Activated T-cell treated with anti-CD3 and anti-CD28 coated beads for 4 hours (primary cell): ENCODE data around the gene NUDT1.

ENCODE experiments used
- DNase-seq: peaks from one replicate; pipeline ENCODE4 v3.0.0-alpha.2; 2020

The NUDT1 gene

DNA sequence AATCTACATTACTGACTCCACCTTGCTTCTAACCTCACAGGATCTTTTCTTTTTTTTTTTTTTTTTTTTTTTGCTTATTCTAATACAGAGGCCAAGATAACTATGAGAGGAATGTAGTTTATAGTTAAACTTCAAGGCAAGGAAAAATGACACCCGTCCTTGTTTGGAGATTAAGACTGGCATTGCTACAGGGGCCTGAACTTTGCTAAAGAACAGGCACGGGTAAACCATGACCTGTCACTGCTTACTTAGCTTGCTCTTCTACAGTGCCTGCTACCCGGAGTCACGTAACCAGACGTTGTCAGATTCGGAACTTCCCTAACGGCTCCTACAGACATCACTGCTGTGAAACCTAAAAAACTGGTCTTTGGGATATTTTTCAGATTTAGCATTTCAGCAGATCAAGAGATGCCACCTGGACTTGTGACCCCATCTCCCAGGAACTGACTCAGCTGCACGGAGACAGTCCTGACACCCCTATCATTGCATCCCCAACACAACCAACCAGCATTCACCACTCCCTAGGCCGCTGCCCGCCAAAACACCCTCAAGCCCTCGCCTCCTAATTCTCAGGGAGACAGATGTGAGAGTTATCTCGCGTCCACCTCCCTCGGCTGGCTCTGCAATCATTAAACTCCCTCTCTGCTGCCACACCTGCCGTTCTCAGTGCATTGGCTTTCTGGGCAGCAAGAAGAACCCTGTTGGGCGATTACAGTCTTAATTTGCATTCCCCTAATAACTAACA lies 36.8 kb upstream of the NUDT1 start:
- no peak for DNase-seq

DNA sequence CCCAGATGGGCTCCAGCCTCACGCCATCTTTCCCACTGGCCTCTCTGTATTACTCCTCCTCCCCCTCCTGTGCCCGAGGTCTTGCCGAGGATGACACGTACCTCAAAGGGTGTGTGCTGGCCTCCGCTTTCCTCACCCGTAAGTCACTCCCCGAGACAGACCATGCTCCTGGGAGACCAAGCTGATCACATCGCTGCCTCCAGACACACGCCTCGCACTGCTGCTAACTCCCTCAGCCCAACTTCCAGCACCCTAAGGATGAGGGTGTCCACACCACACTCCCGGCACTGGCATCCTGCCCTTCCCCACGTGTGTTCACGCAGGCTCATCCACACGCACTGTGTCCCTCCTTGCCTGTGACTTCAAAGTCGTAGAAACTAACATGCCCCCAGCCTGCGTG lies 33.3 kb upstream of the NUDT1 start:
- no peak for DNase-seq

DNA sequence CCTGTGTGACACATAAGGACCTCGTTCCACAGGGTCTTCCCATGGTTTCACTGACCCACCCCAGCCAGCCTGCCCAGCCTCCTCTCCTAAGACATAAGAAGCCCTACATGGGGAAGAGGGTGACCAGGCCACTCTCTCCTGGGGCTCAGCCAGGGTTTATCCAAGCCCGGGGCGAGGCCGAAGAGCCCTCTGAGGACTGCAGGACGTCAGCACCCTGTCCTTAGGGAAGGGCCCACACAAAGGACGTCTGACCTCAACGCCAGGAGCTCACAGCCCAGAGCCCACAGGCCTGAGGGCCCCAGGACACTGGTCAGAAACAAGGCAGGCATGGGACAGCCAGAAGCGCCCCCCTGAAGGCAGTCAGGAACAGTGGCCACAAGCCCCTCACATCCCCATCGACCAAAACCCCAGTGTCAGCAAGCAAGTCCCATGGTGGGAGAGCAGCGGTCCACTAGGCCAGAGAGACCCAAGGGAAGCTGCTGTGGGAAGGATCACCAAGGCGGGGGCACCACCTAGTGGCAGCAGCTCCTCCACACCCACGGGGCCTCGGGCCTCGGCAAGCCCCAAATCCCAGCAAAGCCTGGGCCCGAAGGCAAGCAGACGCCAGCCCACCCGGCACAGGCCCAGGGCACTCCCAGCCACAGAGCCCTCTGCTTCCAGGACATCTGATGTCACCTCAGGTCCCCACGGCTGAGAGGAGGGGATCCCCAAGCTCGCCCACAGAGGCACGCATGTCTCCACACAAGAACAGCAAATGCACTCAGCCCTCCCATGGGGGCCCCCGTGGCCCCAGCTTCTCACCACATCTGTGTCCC lies 32.7 kb upstream of the NUDT1 start:
- no peak for DNase-seq

DNA sequence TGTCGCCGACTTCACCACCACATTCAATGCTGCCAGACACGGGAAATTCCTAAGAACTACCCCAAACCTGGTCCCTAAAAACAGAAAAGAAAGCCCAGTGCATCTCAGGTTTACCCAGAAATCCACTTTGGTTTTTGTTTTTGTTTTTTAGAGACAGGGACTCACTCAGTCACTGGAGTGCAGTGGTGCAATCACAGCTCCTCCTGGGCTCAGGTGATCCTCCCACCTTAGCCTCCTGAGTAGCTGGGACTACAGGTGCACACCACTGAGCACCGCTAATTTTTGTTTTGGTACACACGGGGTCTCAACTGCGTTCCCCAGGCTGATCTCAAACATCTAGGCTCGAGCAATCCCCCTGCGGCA lies 32.1 kb upstream of the NUDT1 start:
- DNase-seq: no peak

DNA sequence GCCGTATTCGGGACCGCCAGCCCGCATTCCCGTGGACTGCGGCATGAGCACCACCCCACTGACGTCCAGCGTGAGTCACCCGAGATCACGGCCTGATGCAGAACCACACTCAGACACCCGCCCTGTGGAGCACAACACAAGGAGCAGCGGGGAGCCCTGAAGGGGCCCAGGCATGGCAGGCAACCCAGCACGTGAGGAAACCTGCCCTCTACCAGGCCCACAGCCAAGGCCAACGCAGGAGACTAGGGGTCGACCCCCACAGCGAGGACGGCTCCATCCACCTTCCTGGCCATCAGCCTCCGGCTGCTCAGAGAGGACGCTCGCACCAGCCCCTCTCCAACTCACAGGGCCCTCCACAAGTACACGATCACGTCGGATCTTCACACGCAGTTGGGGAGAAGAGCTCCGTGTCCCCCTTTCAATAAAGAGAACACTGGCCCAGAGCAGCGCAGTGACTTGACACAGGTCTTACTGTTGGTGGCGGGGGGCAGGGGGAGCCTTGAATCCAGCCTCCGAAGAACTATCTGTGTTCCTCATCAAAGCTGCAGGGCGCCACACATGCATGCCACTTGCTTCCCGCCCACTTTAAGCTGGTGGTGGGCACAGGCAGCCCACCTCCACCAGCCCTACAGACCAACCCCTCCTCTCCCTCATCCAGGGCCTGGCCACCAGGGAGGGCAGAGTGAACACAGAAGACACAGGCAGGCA lies 31.3 kb upstream of the NUDT1 start:
- no peak for DNase-seq

DNA sequence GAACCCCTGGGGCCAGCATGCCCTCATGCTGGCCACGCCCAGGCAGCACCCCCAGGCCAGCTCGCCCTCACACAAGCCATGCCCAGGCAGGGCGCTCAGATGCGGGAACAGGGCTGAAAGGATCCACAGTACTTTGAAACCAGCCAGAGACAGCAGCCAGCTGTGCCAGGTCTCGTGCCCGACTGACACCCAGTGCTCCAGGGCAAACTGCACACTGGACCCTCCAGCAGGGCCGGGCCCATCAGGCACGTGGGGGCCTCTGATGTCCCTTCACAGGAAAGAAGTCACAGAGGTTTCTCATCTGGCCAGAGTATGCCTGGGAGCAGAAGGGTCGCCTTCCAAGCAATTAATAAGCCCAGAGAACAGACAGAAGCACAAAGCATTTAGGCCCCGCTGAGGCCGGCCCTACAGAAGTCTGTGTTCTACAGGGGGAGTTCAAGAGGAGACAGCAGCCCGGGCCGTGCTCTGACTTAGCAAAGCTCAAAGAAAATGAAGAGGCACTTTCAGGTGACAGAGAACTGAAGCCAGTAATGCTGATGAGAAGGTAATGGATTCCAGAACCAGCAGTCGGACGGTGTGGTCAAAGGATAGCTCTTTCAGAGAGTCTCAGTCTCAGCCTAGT lies 30.7 kb upstream of the NUDT1 start:
- DNase-seq: no peak

DNA sequence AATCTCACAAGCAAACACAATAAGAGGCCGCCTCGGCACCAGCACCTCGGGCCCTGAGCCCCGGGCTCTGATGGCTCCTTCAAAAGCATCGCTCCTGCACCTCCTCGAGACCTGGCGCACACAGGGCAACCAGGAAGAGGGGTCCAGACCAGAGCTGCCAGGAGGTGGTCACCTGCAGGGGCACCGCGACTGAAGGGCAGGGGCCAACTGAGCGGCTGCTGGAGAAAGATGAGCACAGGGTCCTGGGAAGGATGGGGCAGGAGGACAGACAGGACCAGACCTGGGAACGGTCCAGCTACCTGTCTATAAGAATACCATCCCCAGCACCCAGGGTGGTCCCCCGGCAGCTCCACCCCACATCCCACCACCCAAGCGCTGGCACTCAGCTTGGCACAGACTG lies 30.1 kb upstream of the NUDT1 start:
- DNase-seq: no peak

DNA sequence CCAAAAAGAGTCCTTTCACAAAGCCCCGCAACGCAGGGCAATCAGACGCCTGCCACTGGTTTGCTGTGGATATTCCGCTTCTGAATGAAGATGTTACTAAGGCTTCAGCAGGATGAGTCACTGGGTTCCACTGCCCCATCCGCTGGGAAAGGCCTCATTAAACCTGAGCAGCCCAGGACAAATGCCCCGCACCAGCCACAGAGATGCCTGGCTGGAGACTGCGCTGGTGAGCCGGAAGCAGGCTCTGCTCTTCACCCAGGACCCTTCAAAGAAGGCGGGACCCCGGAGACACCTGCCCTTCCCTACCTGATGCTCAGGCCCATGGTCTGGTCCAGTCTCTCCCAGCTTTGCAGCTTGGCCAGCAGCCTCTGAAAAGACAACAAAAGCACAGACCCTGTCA lies 29.1 kb upstream of the NUDT1 start:
- DNase-seq: no peak

DNA sequence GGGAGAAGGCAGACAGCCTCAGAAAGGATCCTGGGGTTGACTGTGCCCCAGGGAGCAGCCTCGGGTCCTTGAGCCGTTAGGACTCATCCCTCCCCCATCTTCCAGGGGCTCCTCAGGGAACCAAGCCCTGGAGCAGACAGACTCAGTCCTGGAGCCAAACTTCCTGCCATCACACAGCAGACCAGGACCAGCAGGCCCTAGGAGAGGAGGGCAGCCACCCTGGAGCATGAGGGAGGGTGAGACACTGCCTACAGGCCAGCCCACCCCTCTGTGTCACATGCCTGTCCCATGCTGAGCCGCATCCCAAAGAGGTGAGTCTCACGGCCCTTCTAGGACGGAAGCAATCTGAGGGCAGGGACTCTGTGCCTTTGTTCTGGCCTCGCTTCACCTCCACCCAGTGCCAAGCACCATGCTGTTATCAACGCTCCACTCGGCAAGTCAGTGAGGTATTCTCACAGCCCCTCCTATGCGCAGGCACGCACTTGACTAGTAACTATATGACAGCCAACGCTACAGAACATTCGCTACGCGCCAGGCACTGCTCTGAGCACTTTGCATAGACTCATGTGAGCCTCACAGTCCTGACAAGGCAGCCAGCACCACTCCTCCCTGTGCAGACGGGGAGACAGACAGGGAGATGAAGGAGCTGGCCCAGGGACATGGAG lies 28.3 kb upstream of the NUDT1 start:
- no peak for DNase-seq

DNA sequence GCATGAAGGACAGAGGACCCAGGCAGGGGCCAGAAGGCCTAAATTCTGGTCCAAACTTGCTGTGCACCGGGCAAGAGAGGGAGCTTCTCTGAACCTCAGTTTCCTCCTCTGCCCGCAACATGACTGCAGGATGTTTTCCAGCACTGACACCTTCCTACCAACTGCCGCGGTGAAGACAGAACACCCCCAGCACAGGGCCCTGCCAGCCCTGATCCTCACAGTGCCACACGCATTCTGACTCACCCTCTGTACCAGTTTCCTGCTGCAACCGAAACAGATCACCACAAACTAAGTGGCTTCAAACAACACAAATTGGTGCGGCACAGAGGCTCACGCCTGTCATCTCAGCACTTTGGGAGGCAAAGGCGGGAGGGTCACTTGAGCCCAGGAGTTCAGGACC lies 27.4 kb upstream of the NUDT1 start:
- DNase-seq: no peak

DNA sequence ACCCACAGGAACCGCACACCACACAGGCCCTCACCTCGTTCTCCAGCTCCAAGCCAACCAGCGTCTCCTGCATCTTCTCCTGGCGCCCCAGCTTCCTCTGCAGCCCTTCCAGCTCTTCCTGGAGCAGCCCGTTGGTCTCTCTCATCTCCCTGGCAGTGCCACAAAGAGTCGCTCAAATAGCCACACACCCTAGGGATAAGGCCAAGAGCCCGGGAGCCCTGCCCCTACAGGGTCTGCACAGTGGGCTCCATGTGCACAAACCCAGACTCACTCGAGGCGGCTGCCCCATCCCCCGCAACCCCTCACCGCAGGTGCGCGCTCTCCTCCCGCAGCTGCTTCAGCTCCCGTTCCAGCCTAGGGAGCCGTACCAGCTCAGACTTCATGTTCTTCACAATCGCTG lies 26.2 kb upstream of the NUDT1 start:
- DNase-seq: no peak

DNA sequence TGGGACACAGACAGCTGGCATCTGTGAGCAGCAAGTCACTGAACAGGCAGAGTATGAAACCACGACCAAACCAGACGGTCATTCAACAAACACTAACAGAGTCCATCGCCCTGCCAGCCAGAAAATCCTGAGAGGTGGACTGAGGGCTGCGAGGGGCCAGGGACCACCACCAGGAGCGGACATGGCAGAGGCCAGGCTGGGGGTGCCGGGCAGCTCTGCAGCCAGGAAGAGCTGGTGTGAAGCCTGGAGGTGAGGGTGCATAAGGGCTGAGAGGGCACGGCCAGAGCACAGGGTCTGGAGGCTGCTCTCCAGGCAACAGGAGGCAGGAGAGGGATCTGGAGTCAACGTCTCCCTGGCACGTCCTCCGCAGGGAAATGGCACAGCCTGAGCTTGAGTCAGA lies 24.8 kb upstream of the NUDT1 start:
- no peak for DNase-seq

DNA sequence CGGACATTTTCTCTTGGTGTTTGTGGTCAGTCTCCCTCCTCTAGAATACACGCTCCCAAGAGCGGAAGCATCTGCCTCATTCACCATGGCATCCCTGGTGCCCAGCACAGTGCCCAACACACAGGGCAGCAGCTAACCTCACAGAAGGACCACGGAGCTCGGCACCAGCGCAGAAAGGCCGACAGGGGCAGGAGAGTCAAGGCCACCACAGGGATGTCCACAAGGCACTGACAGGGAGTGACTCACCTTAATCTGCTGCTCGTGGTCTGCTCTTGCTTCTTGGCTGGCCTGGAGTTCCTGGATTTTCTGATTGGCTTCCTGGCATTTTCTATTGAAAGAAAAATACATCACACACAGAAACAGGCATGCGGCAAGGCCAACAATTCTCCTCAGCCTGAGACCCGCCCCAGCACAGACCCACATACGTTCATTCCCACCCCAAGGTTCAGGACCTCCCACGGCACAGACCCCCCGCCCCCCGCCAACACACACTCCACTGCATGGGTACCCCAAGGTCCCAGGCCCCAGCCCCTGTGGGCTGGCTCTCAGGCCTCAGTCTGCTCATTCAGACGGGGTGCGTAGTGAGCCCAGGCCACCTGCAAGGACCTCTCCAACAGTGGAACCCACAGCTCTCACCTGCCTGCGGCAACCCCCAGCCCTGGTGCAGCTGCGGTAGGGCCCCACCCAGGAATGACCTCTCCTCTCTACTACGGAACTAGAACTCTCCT lies 24.1 kb upstream of the NUDT1 start:
- DNase-seq: no peak

DNA sequence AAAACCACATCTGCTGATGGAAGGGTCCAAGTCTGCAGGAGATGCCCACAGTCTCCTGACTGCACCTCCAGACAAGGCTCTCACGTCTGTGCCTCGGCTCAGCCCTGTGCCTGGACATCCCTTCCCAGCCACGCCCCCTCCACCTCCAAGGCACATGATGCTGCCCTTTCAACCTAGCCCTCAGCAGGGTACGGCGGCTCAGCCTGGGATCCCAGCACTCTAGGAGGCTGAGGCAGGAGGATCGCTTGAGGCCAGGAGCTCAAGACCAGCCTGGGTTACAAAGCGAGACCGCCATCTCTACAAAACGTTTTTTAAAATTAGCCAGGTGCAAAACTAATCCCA lies 23.6 kb upstream of the NUDT1 start:
- DNase-seq: no peak

DNA sequence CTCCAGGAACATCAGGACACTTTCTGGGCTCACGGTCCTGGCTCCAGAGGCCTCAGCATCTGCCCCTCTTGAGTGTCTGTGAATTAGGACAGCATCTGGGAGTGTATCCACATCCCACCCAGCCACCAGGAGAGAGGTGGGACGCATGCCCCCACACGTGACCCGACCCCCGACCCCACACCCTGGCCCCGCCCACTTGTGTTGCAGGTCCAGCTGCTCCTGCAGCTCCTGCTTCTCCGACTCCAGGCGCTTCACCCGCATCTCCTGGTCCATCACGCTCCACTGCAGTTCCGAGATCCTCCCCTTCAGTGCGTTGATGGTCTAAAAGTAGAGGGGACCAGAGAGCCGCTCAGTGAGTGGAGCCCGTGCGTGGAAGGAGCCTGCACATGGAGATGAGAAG lies 22.9 kb upstream of the NUDT1 start:
- no peak for DNase-seq

DNA sequence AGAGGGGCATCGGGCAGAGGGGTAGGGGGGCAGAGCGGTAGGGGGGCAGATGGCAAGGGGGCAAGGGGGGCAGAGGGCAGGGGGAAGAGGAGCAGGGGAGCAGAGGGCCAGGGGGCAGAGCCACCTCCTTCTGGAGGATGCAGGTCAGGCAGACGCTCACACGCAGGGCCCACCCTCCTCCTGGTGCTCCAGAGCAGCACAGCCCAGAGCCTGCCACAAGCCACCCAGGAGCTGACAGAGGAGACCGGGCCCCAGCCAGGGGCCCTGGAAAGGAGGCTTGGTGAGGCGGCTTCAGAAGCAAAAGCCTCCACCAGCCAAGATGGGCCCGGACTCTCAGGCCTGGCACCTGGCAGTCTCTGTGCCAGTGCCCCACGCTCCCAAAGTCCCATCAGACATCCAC lies 22.4 kb upstream of the NUDT1 start:
- no peak for DNase-seq

DNA sequence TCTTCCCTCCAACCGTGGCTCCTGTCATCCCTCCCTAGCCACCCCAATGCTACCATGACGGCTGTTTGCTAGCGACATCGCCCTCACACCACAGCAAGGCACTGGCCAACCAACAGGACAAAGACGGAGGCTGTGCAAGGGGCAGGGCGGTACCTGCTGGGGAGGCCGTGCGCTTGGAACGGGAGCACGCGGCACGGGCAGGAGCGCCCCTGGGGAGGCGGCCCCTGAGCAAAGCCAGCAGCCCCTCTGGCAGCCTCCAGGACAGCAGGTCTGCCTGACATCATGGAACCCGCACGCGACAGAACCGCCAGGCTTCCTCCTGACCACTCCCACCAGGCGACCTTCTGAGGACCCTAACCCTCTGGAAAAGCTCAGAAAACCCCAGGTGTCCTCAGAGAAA lies 22.0 kb upstream of the NUDT1 start:
- no peak for DNase-seq

DNA sequence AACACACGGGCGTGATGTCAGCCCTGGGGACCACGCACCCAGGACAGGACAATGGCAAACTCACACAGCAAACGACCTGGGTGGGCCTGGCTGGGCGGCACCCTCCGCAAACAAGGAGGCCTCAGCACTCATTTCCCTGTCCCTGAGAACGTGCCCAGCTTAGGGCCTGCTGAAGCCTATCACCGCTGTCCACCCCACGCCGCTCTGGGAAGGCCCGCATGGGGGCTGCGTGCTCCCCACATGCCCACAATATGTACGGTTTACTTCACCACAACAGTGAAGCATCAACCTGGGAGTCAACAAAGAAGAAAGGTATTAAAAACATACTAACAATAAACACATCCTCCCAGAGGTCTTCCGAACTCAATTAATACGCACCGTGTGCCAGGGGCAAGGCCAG lies 21.5 kb upstream of the NUDT1 start:
- no peak for DNase-seq

DNA sequence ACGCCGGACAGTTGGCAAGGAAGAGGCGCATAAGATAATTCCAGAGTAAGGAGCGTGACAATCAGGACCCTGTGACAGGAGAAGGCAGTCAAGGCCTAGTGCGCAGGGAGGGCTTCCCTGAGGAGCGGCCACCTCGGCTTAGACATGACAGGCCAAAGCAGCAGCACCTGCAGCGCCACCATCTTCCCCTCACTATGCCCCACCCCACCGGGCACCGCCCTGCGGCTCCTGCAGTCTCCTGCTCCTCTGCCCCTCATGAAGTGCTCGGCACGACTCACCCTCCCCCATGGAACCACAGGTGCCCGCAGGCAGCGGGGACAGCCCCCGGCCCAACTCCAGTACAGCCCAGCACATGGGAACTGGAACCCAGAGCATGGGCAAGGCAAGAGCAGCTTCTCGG lies 21.1 kb upstream of the NUDT1 start:
- DNase-seq: no peak

DNA sequence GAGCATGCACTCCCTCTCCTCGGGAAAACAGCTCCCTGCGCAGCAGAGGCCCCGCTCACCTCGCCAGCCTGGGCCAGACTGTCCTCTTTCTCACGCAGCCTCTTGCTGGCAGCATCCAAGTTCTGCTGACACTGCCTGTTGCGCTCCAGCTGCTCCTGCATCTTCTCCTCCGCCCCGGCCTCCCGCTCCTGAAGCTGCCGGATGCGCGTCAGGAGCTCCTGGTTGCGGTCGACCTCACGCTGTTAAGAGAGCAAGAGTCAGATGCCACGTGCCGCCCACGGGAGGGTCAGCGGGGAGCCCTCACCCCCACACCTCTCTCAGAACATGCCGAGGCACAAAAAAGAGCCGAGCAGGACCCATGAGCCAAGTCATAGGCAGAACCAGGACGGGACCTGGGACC lies 19.5 kb upstream of the NUDT1 start:
- DNase-seq: no peak

DNA sequence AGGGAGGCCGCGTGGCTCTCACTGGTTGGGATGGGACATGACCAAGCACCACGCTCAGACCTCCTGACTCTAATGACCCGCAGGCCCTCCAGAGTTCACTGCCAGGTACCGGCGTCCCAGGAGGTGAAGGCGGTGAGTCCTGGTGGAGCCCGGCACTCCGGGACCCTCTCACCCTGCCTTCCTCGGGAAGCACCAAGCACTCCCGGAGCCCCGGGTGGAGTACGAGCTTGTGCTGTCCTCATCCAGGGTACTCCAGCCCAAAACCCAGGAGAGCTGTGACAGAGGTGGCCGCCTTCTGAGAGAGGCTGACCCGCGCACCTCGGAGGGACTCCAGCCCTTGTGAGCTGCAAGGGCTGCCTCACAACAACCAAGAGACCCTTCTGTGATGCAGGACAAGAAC lies 18.7 kb upstream of the NUDT1 start:
- DNase-seq: no peak

DNA sequence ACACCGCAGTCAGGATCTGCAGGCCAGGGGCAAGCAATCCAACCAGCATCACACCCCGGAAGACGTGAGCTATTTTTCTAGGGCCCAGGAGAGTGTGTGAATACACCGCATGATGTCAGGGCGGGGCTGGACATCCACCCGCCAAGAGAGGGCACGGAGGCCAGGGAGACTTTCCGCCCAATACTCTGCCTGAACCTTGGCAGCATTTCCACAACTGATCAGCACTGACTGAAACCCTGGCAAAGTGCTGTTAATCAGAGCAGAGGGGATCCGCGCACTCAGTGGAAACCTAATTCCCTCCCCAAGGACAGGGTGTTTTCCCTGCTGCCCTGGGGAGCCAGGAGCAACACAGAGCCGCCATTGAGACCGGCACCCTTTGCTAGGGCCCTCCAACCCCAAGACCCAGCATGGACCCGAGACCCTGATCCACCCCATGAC lies 17.5 kb upstream of the NUDT1 start:
- no peak for DNase-seq

DNA sequence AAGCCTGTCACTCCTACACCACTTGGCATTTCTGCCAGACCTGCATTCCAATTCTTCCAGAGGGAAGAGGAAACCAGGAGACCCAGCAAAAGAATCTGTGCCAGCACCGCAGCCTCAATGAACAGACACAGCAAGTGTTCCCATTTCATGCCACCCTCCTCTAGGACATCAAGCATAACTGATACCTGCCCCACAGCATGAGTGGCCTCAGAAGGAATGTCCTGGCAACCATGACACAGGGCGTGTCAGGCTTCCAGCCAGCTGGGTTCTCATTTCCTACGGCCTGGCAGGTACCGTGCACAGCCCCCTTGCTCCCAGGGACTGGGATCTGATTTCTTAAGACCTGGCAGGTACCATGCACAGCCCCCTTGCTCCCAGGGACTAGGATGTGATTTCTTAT lies 17.1 kb upstream of the NUDT1 start:
- no peak for DNase-seq
